Panc1 (cell line): ENCODE measurements around the gene EPYC. TPM values are rescaled to one million over a fixed set of nuclear protein-coding genes. Genes with fewer than 3 reads are reported as not detected.

Experiments
- ATAC-seq: fragments of 200-7000 bp; cut with Tn5 transposase; 2 replicates; pipeline ENCODE4 v1.9.1; 2020; ENCODE audit warnings: mild to moderate bottlenecking, moderate library complexity
- BruUV-seq: library from RNA; stranded (reverse); fragments of 400-500 nt; replicated peaks from 2 replicates; lab custom pipeline; 2021; lab: Mats Ljungman, UMichigan
- CTCF ChIA-PET: fragments of 300-600 bp; sonication (Branson Sonifier 250); formaldehyde crosslinking; loops from one replicate; lab custom pipeline; 2022; ENCODE audit warnings: antibody characterized with exemption; lab: Charles Lee
- POLR2A ChIA-PET: fragments of 300-600 bp; sonication (Branson Sonifier 250); formaldehyde crosslinking; loops from one replicate; lab custom pipeline; 2022; ENCODE audit warnings: antibody characterized with exemption; lab: Charles Lee
- DNase-seq: peaks from one replicate; pipeline ENCODE4 v3.0.0-alpha.2; 2010; ENCODE audit warnings: low read depth, low spot score
- H3K27ac ChIP-seq: 2 replicates; pipeline ENCODE4 v1.5.1; 2011; ENCODE audit warnings: mild to moderate bottlenecking, low read length, inconsistent platforms
- H3K27me3 ChIP-seq: fragments of 200-500 bp; sonication (Bioruptor generic); 2 replicates; pipeline ENCODE4 v1.6.0; 2014; ENCODE audit warnings: low read length, inconsistent platforms; ENCODE audit not compliant: control insufficient read depth, insufficient read depth
- H3K36me3 ChIP-seq: fragments of 200-500 bp; sonication (Bioruptor generic); 2 replicates; pipeline ENCODE4 v1.5.1; 2014; ENCODE audit warnings: inconsistent platforms, mild to moderate bottlenecking, low read length, moderate library complexity; ENCODE audit not compliant: control insufficient read depth, insufficient read depth
- H3K4me1 ChIP-seq: 2 replicates; pipeline ENCODE4 v1.5.1; 2011; ENCODE audit warnings: inconsistent platforms, mild to moderate bottlenecking, low read length, moderate library complexity; ENCODE audit not compliant: control insufficient read depth, insufficient read depth
- H3K4me3 ChIP-seq, 2 experiments: 2 replicates each; pipeline ENCODE4 v1.5.1; 2011 to 2012; ENCODE audit warnings: low read depth in 2 of 2, low read length in 2 of 2, mild to moderate bottlenecking in 2 of 2, inconsistent platforms in 1 of 2, moderate library complexity in 1 of 2
- H3K9me3 ChIP-seq: fragments of 200-500 bp; sonication (Bioruptor generic); 2 replicates; pipeline ENCODE4 v1.5.1; 2014; ENCODE audit warnings: low read depth, mild to moderate bottlenecking, inconsistent platforms, low read length, moderate library complexity; ENCODE audit not compliant: control insufficient read depth, insufficient read depth
- POLR2AphosphoS5 ChIP-seq: IDR thresholded peaks from 2 replicates; pipeline ENCODE4 v1.6.1; 2012; ENCODE audit warnings: mild to moderate bottlenecking, low read depth, low read length, moderate library complexity
- SIN3A ChIP-seq: IDR thresholded peaks from 2 replicates; pipeline ENCODE4 v1.6.1; 2012; ENCODE audit warnings: low read depth, mild to moderate bottlenecking, low read length, moderate library complexity, borderline replicate concordance; ENCODE audit not compliant: insufficient read depth
- TCF7L2 ChIP-seq: IDR thresholded peaks from 2 replicates; pipeline ENCODE4 v1.6.1; 2011; ENCODE audit warnings: mild to moderate bottlenecking, low read depth, low read length, inconsistent platforms
- in situ Hi-C: cut with HindIII; loops from 2 replicates; pipeline ENCODE4 v1.10.0; 2016; ENCODE audit warnings: low sequenced_read_pairs, low pct_unique_long_range_greater_than_20kb
- intact Hi-C: fragments of 100-400 bp; cut with micrococcal nuclease; formaldehyde crosslinking; loops from one replicate; pipeline ENCODE4 v1.10.0; 2022; ENCODE audit not compliant: unreplicated experiment
- total RNA-seq: library from RNA; stranded (reverse); gene quantifications from one replicate; pipeline ENCODE4 v1.2.1, GENCODE V29; 2021; ENCODE audit not compliant: unreplicated experiment
- TF ChIP-seq, protein P1 (sequence below): fragments of 450-650 bp; IDR thresholded peaks from 2 replicates; pipeline ENCODE4 v1.5.1; 2017; ENCODE audit warnings: mild to moderate bottlenecking
- TF ChIP-seq, protein P2 (sequence below), 2 experiments: IDR thresholded peaks; 2 replicates each; pipeline ENCODE4 v1.6.1; 2011 to 2012; ENCODE audit warnings: low read depth in 2 of 2, control low read depth in 1 of 2, low read length in 1 of 2, mild to moderate bottlenecking in 1 of 2, moderate library complexity in 1 of 2; ENCODE audit not compliant: insufficient read depth in 1 of 2

Gene EPYC
- total RNA-seq, 1 experiment from 2014 or later = not detected

DNA sequence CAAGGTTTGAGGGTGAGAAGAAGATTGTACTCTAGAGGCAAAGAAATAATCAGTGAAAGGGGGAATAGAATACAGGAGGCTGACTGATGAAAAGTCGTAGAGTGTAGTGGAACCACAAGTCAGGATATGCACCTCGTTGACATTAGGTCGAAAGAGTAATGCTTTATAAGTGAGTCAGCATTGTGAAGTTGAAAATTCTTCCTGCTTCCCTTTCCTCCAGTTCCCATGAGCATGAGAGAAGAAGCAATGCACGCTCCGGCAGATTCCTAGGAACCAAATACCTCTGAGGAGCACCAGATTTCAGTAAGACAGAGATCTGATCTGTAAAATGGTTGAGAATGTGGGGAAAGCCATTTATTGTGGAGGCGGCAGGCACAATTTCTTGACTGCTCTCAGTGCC, 66.3 kb downstream of the EPYC start:
- POLR2A ChIA-PET = no interaction called here
- intact Hi-C loops (no loop called here), in situ Hi-C loops (no loop called here)
- H3K36me3 ChIP-seq = no peaks in the 10 kb centered on the region
- H3K4me1 ChIP-seq = no peaks in the 10 kb centered on the region
- DNase-seq (no peak), ATAC-seq (no peak)
- TF ChIP-seq SIN3A (no peak), TCF7L2 (no peak), POLR2AphosphoS5 (no peak)
- TF ChIP-seq, protein P1, sequence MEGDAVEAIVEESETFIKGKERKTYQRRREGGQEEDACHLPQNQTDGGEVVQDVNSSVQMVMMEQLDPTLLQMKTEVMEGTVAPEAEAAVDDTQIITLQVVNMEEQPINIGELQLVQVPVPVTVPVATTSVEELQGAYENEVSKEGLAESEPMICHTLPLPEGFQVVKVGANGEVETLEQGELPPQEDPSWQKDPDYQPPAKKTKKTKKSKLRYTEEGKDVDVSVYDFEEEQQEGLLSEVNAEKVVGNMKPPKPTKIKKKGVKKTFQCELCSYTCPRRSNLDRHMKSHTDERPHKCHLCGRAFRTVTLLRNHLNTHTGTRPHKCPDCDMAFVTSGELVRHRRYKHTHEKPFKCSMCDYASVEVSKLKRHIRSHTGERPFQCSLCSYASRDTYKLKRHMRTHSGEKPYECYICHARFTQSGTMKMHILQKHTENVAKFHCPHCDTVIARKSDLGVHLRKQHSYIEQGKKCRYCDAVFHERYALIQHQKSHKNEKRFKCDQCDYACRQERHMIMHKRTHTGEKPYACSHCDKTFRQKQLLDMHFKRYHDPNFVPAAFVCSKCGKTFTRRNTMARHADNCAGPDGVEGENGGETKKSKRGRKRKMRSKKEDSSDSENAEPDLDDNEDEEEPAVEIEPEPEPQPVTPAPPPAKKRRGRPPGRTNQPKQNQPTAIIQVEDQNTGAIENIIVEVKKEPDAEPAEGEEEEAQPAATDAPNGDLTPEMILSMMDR = no peak
- TF ChIP-seq, protein P2, sequence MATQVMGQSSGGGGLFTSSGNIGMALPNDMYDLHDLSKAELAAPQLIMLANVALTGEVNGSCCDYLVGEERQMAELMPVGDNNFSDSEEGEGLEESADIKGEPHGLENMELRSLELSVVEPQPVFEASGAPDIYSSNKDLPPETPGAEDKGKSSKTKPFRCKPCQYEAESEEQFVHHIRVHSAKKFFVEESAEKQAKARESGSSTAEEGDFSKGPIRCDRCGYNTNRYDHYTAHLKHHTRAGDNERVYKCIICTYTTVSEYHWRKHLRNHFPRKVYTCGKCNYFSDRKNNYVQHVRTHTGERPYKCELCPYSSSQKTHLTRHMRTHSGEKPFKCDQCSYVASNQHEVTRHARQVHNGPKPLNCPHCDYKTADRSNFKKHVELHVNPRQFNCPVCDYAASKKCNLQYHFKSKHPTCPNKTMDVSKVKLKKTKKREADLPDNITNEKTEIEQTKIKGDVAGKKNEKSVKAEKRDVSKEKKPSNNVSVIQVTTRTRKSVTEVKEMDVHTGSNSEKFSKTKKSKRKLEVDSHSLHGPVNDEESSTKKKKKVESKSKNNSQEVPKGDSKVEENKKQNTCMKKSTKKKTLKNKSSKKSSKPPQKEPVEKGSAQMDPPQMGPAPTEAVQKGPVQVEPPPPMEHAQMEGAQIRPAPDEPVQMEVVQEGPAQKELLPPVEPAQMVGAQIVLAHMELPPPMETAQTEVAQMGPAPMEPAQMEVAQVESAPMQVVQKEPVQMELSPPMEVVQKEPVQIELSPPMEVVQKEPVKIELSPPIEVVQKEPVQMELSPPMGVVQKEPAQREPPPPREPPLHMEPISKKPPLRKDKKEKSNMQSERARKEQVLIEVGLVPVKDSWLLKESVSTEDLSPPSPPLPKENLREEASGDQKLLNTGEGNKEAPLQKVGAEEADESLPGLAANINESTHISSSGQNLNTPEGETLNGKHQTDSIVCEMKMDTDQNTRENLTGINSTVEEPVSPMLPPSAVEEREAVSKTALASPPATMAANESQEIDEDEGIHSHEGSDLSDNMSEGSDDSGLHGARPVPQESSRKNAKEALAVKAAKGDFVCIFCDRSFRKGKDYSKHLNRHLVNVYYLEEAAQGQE (IDR thresholded peaks at IDR 0.05; ENCODE audit: insufficient read depth in 1 of 2, low read depth in 2 of 2, low read length in 1 of 2) = no peak
- H3K27ac ChIP-seq = no peak overlapping the region
- no peaks in the 10 kb centered on the region for H3K27me3 ChIP-seq
- no peak overlapping the region for H3K4me3 ChIP-seq
- CTCF ChIA-PET = no interaction called here
- no peaks in the 10 kb centered on the region for H3K9me3 ChIP-seq
- BruUV-seq = no TSS peak

DNA sequence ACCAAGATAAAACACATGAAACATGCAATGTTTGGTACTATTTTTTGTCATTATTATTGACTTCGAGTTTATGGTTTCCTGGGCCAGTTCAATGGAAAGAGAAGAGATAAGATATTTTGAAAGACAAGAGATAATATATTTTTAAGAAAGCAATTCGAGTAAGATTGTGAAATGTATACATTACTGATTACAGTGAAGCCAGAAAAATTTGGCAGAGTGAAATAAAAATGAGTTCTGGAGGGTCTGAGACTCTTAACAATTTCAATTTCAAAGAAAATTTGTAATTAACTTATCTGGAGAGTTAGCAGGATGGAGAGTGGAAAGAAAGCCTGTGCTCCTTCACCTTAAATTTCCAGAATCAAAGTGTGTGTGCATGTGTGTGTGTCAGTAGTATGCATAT, 67.1 kb downstream of the EPYC start:
- POLR2A ChIA-PET = no interaction called here
- no peaks in the 10 kb centered on the region for H3K27me3 ChIP-seq
- DNase-seq = no peak
- H3K9me3 ChIP-seq = no peaks in the 10 kb centered on the region
- ATAC-seq = no peak
- no peaks in the 10 kb centered on the region for H3K4me1 ChIP-seq
- intact Hi-C loops = no loop called here
- CTCF ChIA-PET = no interaction called here
- H3K36me3 ChIP-seq = no peaks in the 10 kb centered on the region
- BruUV-seq = no TSS peak
- in situ Hi-C loops = no loop called here
- no peak overlapping the region for H3K27ac ChIP-seq
- H3K4me3 ChIP-seq = no peak overlapping the region
- TF ChIP-seq, protein P1 = no peak
- TF ChIP-seq POLR2AphosphoS5 (no peak), TCF7L2 (no peak), SIN3A (no peak)
- TF ChIP-seq, protein P2 (IDR thresholded peaks at IDR 0.05; ENCODE audit: insufficient read depth in 1 of 2, low read depth in 2 of 2, low read length in 1 of 2) = no peak
